GM23248 (cell line): ENCODE measurements around the gene DNAH11. TPM values are rescaled to one million over a fixed set of nuclear protein-coding genes. Genes with fewer than 3 reads are reported as not detected.

Experiments
- DNase-seq: peaks from one replicate; pipeline ENCODE4 v3.0.0-alpha.2; 2015
- H2AFZ ChIP-seq: fragments of 200-600 bp; sonication (generic); 2 replicates; pipeline ENCODE4 v1.6.1; 2016; ENCODE audit warnings: antibody characterized with exemption
- H3F3A ChIP-seq: fragments of 200-600 bp; sonication (generic); 2 replicates; pipeline ENCODE4 v1.6.1; 2016; ENCODE audit warnings: mild to moderate bottlenecking, antibody characterized with exemption, mixed run types; ENCODE audit not compliant: insufficient read depth
- H3K27ac ChIP-seq: fragments of 200-600 bp; sonication (generic); 2 replicates; pipeline ENCODE4 v1.5.1; 2016; ENCODE audit warnings: mild to moderate bottlenecking
- H3K27me3 ChIP-seq: fragments of 200-600 bp; sonication (generic); replicated peaks from 2 replicates; pipeline ENCODE4 v1.6.1; 2016; ENCODE audit warnings: mild to moderate bottlenecking; ENCODE audit not compliant: insufficient read depth
- H3K36me3 ChIP-seq: fragments of 200-600 bp; sonication (generic); 2 replicates; pipeline ENCODE4 v1.6.1; 2016; ENCODE audit warnings: low read depth, mild to moderate bottlenecking
- H3K4me1 ChIP-seq: fragments of 200-600 bp; sonication (generic); 2 replicates; pipeline ENCODE4 v1.6.1; 2016; ENCODE audit warnings: mild to moderate bottlenecking; ENCODE audit not compliant: insufficient read depth
- H3K4me2 ChIP-seq: fragments of 200-600 bp; sonication (generic); one replicate; pipeline ENCODE4 v1.6.1; 2016; ENCODE audit warnings: mild to moderate bottlenecking; ENCODE audit not compliant: unreplicated experiment
- H3K4me3 ChIP-seq: fragments of 200-600 bp; sonication (generic); 2 replicates; pipeline ENCODE4 v1.5.1; 2016; ENCODE audit warnings: mild to moderate bottlenecking
- H3K79me2 ChIP-seq: fragments of 200-600 bp; sonication (generic); 2 replicates; pipeline ENCODE4 v1.6.1; 2016; ENCODE audit warnings: mild to moderate bottlenecking; ENCODE audit not compliant: insufficient read depth
- H3K9ac ChIP-seq: fragments of 200-600 bp; sonication (generic); 2 replicates; pipeline ENCODE4 v1.6.1; 2016; ENCODE audit warnings: mild to moderate bottlenecking
- H3K9me2 ChIP-seq: fragments of 200-600 bp; sonication (generic); 2 replicates; pipeline ENCODE4 v1.6.1; 2016; ENCODE audit warnings: mixed run types, mild to moderate bottlenecking, moderate library complexity; ENCODE audit not compliant: insufficient read depth
- H3K9me3 ChIP-seq: fragments of 200-600 bp; sonication (generic); one replicate; pipeline ENCODE4 v1.6.1; 2017; ENCODE audit warnings: low read depth
- H4K20me1 ChIP-seq: fragments of 200-600 bp; sonication (generic); 2 replicates; pipeline ENCODE4 v1.6.0; 2016; ENCODE audit not compliant: insufficient read depth
- EZH2 ChIP-seq: fragments of 200-600 bp; sonication (generic); IDR thresholded peaks from 2 replicates; pipeline ENCODE4 v1.6.1; 2018; ENCODE audit warnings: antibody characterized with exemption, mild to moderate bottlenecking; ENCODE audit not compliant: insufficient read depth, poor library complexity, severe bottlenecking
- EZH2phosphoT487 ChIP-seq: fragments of 200-600 bp; sonication (generic); IDR thresholded peaks from 2 replicates; pipeline ENCODE4 v1.6.1; 2018; ENCODE audit warnings: antibody characterized with exemption, moderate library complexity, mild to moderate bottlenecking, low read depth; ENCODE audit not compliant: insufficient read depth
- WGBS, 2 experiments: methylation state at CpG; one replicate each; pipeline ENCODE4 v1.1.6; 2015 to 2017; ENCODE audit warnings: low lambda C conversion rate in 2 of 2, low coverage in 1 of 2; ENCODE audit errors: missing lambda C conversion rate in 2 of 2; 5-methylcytosine and 5-hydroxymethylcytosine counted together
- in situ Hi-C: fragments of 300-500 bp; cut with MboI; formaldehyde crosslinking; loops from 2 replicates; pipeline ENCODE4 v1.15.0; 2020
- polyA plus RNA-seq: library from polyadenylated mRNA; unstranded; fragments of >200 nt; fragmentation: Nextera tagmentation; extraction: Ambion mirVana; gene quantifications from 2 replicates; pipeline ENCODE4 v1.2.1, GENCODE V29; 2016
- total RNA-seq: library from RNA; depleted of rRNA; stranded (reverse); fragments of >200 nt; shearing (Covaris generic); gene quantifications from 2 replicates; pipeline ENCODE4 v1.2.3, GENCODE V29; 2014

Gene DNAH11
- total and polyA plus RNA-seq, 2 experiments from 2014 or later, result 0.91 to 3.1 TPM

GRCh38 chr7:21773326-21773725, 230.5 kb downstream of the DNAH11 start:
- H3K9ac ChIP-seq, result no peak overlapping the region
- peaks cover 19% of the 10 kb centered on the region for H3K27me3 ChIP-seq
- no peaks in the 10 kb centered on the region for H3K9me3 ChIP-seq
- WGBS, 2 experiments, result 41 to 56% methylated on average over 3 of the region's 3 CpGs
- no peak overlapping the region for H3K4me2 ChIP-seq
- no peak overlapping the region for H3K27ac ChIP-seq
- H3F3A ChIP-seq, result no peaks in the 10 kb centered on the region
- in situ Hi-C loops, result no loop called here
- H3K79me2 ChIP-seq, result no peaks in the 10 kb centered on the region
- no peak for DNase-seq
- no peak for TF ChIP-seq EZH2
- TF ChIP-seq EZH2phosphoT487, result no peak
- H3K36me3 ChIP-seq, result no peaks in the 10 kb centered on the region
- peaks cover 4% of the 10 kb centered on the region; the same call in 1 of the 2 replicates for H3K4me1 ChIP-seq
- H3K4me3 ChIP-seq, result no peak overlapping the region
- no peaks in the 10 kb centered on the region for H4K20me1 ChIP-seq
- no peak overlapping the region for H2AFZ ChIP-seq
- H3K9me2 ChIP-seq, result no peaks in the 10 kb centered on the region

- no peaks in the 10 kb centered on the region for H3K36me3 ChIP-seq
- DNase-seq, result no peak
- no peaks in the 10 kb centered on the region for H3K79me2 ChIP-seq
- H3K9me3 ChIP-seq, result no peaks in the 10 kb centered on the region
- TF ChIP-seq EZH2 (no peak), EZH2phosphoT487 (no peak)
- H3K4me3 ChIP-seq, result no peak overlapping the region
- 60 to 63% methylated on average over 2 of the region's 2 CpGs for WGBS, 2 experiments
- H3K27me3 ChIP-seq, result peaks cover 8% of the 10 kb centered on the region
- H3K27ac ChIP-seq, result no peak overlapping the region
- in situ Hi-C loops, result no loop called here
- H3K4me2 ChIP-seq, result no peak overlapping the region
- H2AFZ ChIP-seq, result no peak overlapping the region
- H3K4me1 ChIP-seq, result no peaks in the 10 kb centered on the region
- H4K20me1 ChIP-seq, result no peaks in the 10 kb centered on the region
- H3K9ac ChIP-seq, result no peak overlapping the region
- H3F3A ChIP-seq, result no peaks in the 10 kb centered on the region
- no peaks in the 10 kb centered on the region for H3K9me2 ChIP-seq
These were observed 235.1 kb downstream of the DNAH11 start for GRCh38 chr7:21777921-21778320.

GRCh38 chr7:21778953-21779352, 236.1 kb downstream of the DNAH11 start:
- Histone ChIP-seq H3K27ac (no peak overlapping the region), H3K36me3 (no peaks in the 10 kb centered on the region), H3K4me2 (no peak overlapping the region), H3K27me3 (no peaks in the 10 kb centered on the region; the same call in none of the 2 replicates), H4K20me1 (no peaks in the 10 kb centered on the region), H3F3A (no peaks in the 10 kb centered on the region), H3K9ac (no peak overlapping the region), H3K4me1 (no peaks in the 10 kb centered on the region), H3K9me2 (no peaks in the 10 kb centered on the region), H3K4me3 (no peak overlapping the region), H2AFZ (no peak overlapping the region), H3K79me2 (no peaks in the 10 kb centered on the region), H3K9me3 (no peaks in the 10 kb centered on the region)
- TF ChIP-seq EZH2phosphoT487, result no peak
- in situ Hi-C loops, result no loop called here
- no peak for DNase-seq
- 38 to 45% methylated on average over 9 of the region's 9 CpGs for WGBS, 2 experiments

- TF ChIP-seq EZH2phosphoT487 (no peak), EZH2 (no peak)
- no peaks in the 10 kb centered on the region for H3F3A ChIP-seq
These were observed 240.2 kb downstream of the DNAH11 start for GRCh38 chr7:21782996-21783395.

GRCh38 chr7:21784989-21785388, 242.2 kb downstream of the DNAH11 start:
- in situ Hi-C loops, result no loop called here
- Histone ChIP-seq H3K4me1 (no peaks in the 10 kb centered on the region), H3F3A (no peaks in the 10 kb centered on the region), H3K36me3 (no peaks in the 10 kb centered on the region), H3K9me2 (no peaks in the 10 kb centered on the region), H3K9me3 (no peaks in the 10 kb centered on the region), H2AFZ (no peak overlapping the region), H3K27ac (no peak overlapping the region), H3K9ac (no peak overlapping the region), H3K4me3 (no peak overlapping the region), H3K79me2 (no peaks in the 10 kb centered on the region), H3K4me2 (no peak overlapping the region), H4K20me1 (no peaks in the 10 kb centered on the region), H3K27me3 (peaks cover 8% of the 10 kb centered on the region; the same call in 1 of the 2 replicates)
- no peak for TF ChIP-seq EZH2phosphoT487
- no peak for TF ChIP-seq EZH2
- DNase-seq, result no peak
- WGBS, 2 experiments, result 8 to 12% methylated on average over 4 of the region's 4 CpGs

More at GRCh38 chr7:21782996-21783395, 240.2 kb downstream of the DNAH11 start:
- peaks cover 8% of the 10 kb centered on the region for H3K27me3 ChIP-seq
- no peaks in the 10 kb centered on the region for H3K9me3 ChIP-seq
- no peaks in the 10 kb centered on the region for H4K20me1 ChIP-seq
- no peak for DNase-seq
- H3K36me3 ChIP-seq, result no peaks in the 10 kb centered on the region
- no peak overlapping the region for H3K9ac ChIP-seq
- H3K9me2 ChIP-seq, result no peaks in the 10 kb centered on the region
- WGBS, 2 experiments, result 23 to 27% methylated on average over 2 of the region's 2 CpGs
- H3K4me1 ChIP-seq, result no peaks in the 10 kb centered on the region
- no peaks in the 10 kb centered on the region for H3K79me2 ChIP-seq
- in situ Hi-C loops, result no loop called here
- H3K27ac ChIP-seq, result no peak overlapping the region
- no peak overlapping the region for H3K4me3 ChIP-seq
- no peak overlapping the region for H3K4me2 ChIP-seq
- no peak overlapping the region for H2AFZ ChIP-seq
